HEK293 (cell line): ENCODE results near the gene MAP3K20.
A peak's percentile ranks its signal among the peaks of the same experiment; 100 is the strongest.

Experiments used
- BCL11B ChIP-seq: fragments of 450-650 bp; formaldehyde crosslinking; IDR thresholded peaks from 2 replicates; pipeline ENCODE4 v1.5.1; 2016; ENCODE audit warnings: low read depth, missing biosample characterization, missing genetic modification characterization
- GFI1B ChIP-seq: fragments of 450-650 bp; formaldehyde crosslinking; IDR thresholded peaks from 2 replicates; pipeline ENCODE4 v1.5.1; 2016; ENCODE audit warnings: missing biosample characterization, missing genetic modification characterization
- KLF10 ChIP-seq: fragments of 450-650 bp; IDR thresholded peaks from 2 replicates; pipeline ENCODE4 v1.5.1; 2018; ENCODE audit warnings: missing biosample characterization, mild to moderate bottlenecking, missing genetic modification characterization
- SP2 ChIP-seq: fragments of 450-650 bp; formaldehyde crosslinking; IDR thresholded peaks from 2 replicates; pipeline ENCODE4 v1.5.1; 2016; ENCODE audit warnings: missing biosample characterization, missing genetic modification characterization
- ZBTB17 ChIP-seq: fragments of 450-650 bp; formaldehyde crosslinking; IDR thresholded peaks from 2 replicates; pipeline ENCODE4 v1.5.1; 2016; ENCODE audit warnings: missing biosample characterization, missing genetic modification characterization
- ZBTB48 ChIP-seq: fragments of 450-650 bp; formaldehyde crosslinking; IDR thresholded peaks from 2 replicates; pipeline ENCODE4 v1.5.1; 2016; ENCODE audit warnings: missing biosample characterization, missing genetic modification characterization
- ZNF138 ChIP-seq: fragments of 450-650 bp; formaldehyde crosslinking; IDR thresholded peaks from 2 replicates; pipeline ENCODE4 v1.5.1; 2016; ENCODE audit warnings: missing biosample characterization, missing genetic modification characterization, borderline replicate concordance
- ZNF169 ChIP-seq: fragments of 450-650 bp; formaldehyde crosslinking; IDR thresholded peaks from 2 replicates; pipeline ENCODE4 v1.5.1; 2016; ENCODE audit warnings: missing biosample characterization, missing genetic modification characterization
- ZNF24 ChIP-seq: fragments of 450-650 bp; formaldehyde crosslinking; IDR thresholded peaks from 2 replicates; pipeline ENCODE4 v1.5.1; 2016; ENCODE audit warnings: missing biosample characterization, missing genetic modification characterization
- ZNF37A ChIP-seq: fragments of 450-650 bp; IDR thresholded peaks from 2 replicates; pipeline ENCODE4 v1.5.1; 2018; ENCODE audit warnings: missing biosample characterization, missing genetic modification characterization
- ZNF391 ChIP-seq: fragments of 450-650 bp; formaldehyde crosslinking; IDR thresholded peaks from 2 replicates; pipeline ENCODE4 v1.5.1; 2016; ENCODE audit warnings: low read depth, missing biosample characterization, missing genetic modification characterization, borderline replicate concordance
- ZNF501 ChIP-seq: fragments of 450-650 bp; formaldehyde crosslinking; IDR thresholded peaks from 2 replicates; pipeline ENCODE4 v1.5.1; 2016; ENCODE audit warnings: missing biosample characterization, missing genetic modification characterization
- ZNF510 ChIP-seq: fragments of 450-650 bp; formaldehyde crosslinking; IDR thresholded peaks from 2 replicates; pipeline ENCODE4 v1.5.1; 2018; ENCODE audit warnings: mild to moderate bottlenecking, missing genetic modification characterization, missing biosample characterization; ENCODE audit not compliant: insufficient replicate concordance
- ZNF555 ChIP-seq: fragments of 450-650 bp; formaldehyde crosslinking; conservative IDR thresholded peaks from 2 replicates; pipeline ENCODE4 v1.5.1; 2017; ENCODE audit warnings: missing biosample characterization, mild to moderate bottlenecking, missing genetic modification characterization, inconsistent platforms
- ZNF558 ChIP-seq: fragments of 450-650 bp; formaldehyde crosslinking; IDR thresholded peaks from 2 replicates; pipeline ENCODE4 v1.5.1; 2016; ENCODE audit warnings: missing biosample characterization, missing genetic modification characterization
- ZNF777 ChIP-seq: fragments of 450-650 bp; formaldehyde crosslinking; IDR thresholded peaks from 2 replicates; pipeline ENCODE4 v1.5.1; 2017; ENCODE audit warnings: missing biosample characterization, missing genetic modification characterization, borderline replicate concordance
- ZNF791 ChIP-seq: fragments of 450-650 bp; formaldehyde crosslinking; IDR thresholded peaks from 2 replicates; pipeline ENCODE4 v1.5.1; 2016; ENCODE audit warnings: missing biosample characterization, missing genetic modification characterization
- ZNF843 ChIP-seq: fragments of 450-650 bp; formaldehyde crosslinking; IDR thresholded peaks from 2 replicates; pipeline ENCODE4 v1.5.1; 2016; ENCODE audit warnings: missing biosample characterization, missing genetic modification characterization
- ZSCAN23 ChIP-seq: fragments of 450-650 bp; formaldehyde crosslinking; IDR thresholded peaks from 2 replicates; pipeline ENCODE4 v1.5.1; 2016; ENCODE audit warnings: missing biosample characterization, missing genetic modification characterization
- ZXDB ChIP-seq: fragments of 450-650 bp; formaldehyde crosslinking; IDR thresholded peaks from 2 replicates; pipeline ENCODE4 v1.5.1; 2016; ENCODE audit warnings: missing biosample characterization, missing genetic modification characterization
- TF ChIP-seq, protein P1 (sequence below): fragments of 450-650 bp; formaldehyde crosslinking; IDR thresholded peaks from 2 replicates; pipeline ENCODE4 v1.5.1; 2016; ENCODE audit warnings: missing biosample characterization, missing genetic modification characterization
- TF ChIP-seq, protein P2 (sequence below): fragments of 450-650 bp; formaldehyde crosslinking; optimal IDR thresholded peaks from 2 replicates; pipeline ENCODE3; 2016; ENCODE audit warnings: missing biosample characterization, mild to moderate bottlenecking, missing genetic modification characterization
- TF ChIP-seq, protein P3 (sequence below): fragments of 450-650 bp; formaldehyde crosslinking; IDR thresholded peaks from 2 replicates; pipeline ENCODE4 v1.5.0; 2017; ENCODE audit warnings: missing biosample characterization, missing genetic modification characterization, borderline replicate concordance
- TF ChIP-seq, protein P4 (sequence below): fragments of 450-650 bp; formaldehyde crosslinking; IDR thresholded peaks from 2 replicates; pipeline ENCODE4 v1.5.1; 2017; ENCODE audit warnings: missing biosample characterization, mild to moderate bottlenecking, missing genetic modification characterization, moderate library complexity
- TF ChIP-seq, protein P5 (sequence below): fragments of 450-650 bp; formaldehyde crosslinking; IDR thresholded peaks from 2 replicates; pipeline ENCODE4 v1.5.1; 2016; ENCODE audit warnings: missing biosample characterization, missing genetic modification characterization, low read depth
- TF ChIP-seq, protein P6 (sequence below): fragments of 450-650 bp; formaldehyde crosslinking; IDR thresholded peaks from 2 replicates; pipeline ENCODE4 v1.5.1; 2016; ENCODE audit warnings: missing biosample characterization, missing genetic modification characterization

Gene MAP3K20

DNA sequence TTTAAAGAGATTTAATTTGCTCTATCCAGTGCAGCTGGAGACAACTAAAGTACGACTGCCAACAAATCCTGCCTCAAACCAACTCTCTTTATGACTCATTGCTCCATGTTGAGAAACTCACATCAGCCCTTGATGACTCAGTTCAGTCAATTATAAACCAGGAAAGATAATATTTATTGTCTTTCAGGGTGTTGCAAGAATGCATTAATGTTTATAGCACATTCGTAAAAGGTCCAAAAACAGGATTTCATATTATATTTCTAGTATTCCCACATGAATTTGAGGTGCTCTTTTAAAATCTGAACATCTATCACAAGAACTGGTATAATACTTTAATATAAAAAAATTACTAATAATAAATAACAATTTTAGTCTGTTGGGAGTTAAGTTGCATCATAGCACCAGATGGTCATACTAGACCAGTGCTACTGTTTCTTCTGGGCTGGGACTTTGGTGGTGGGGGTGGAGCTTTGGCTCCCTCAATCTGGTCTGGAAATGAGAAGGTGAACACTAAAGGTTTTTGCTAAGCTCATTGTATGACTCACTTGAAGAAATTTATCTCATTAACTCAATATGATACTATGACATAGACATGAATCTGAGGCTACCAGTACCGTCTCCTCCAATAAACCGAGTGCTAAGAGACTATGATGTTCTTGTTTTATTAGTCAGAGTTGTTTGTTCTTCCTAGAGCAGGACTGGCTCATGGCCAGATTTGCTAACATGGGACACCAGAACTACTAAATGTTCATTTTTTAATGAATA is 26.6 kb upstream of the MAP3K20 start (continued):
- TF ChIP-seq SP2 (tag by site-specific recombination) (no peak), GFI1B (peak; percentile 42; the same call in 1 of the 2 replicates), ZNF558 (tag by site-specific recombination) (0 out of 2 replicates have a peak, but pooled peaks have one; percentile 13), ZNF391 (tag by site-specific recombination) (no peak), ZNF555 (tag by site-specific recombination) (no peak), ZNF791 (tag by site-specific recombination) (no peak), ZSCAN23 (no peak), ZNF169 (tag by site-specific recombination) (no peak), ZNF501 (tag by site-specific recombination) (no peak), ZBTB48 (no peak), ZNF843 (no peak), ZNF777 (no peak), ZNF24 (tag by site-specific recombination) (0 out of 2 replicates have a peak, but pooled peaks have one; percentile 45), ZBTB17 (tag by site-specific recombination) (0 out of 2 replicates have a peak, but pooled peaks have one; percentile 20), KLF10 (tag by site-specific recombination) (peak; percentile 35), ZNF510 (no peak), ZXDB (peak; percentile 42; the same call in 1 of the 2 replicates), BCL11B (no peak), ZNF37A (tag by site-specific recombination) (no peak), ZNF138 (tag by site-specific recombination) (no peak)
- TF ChIP-seq, protein P1, sequence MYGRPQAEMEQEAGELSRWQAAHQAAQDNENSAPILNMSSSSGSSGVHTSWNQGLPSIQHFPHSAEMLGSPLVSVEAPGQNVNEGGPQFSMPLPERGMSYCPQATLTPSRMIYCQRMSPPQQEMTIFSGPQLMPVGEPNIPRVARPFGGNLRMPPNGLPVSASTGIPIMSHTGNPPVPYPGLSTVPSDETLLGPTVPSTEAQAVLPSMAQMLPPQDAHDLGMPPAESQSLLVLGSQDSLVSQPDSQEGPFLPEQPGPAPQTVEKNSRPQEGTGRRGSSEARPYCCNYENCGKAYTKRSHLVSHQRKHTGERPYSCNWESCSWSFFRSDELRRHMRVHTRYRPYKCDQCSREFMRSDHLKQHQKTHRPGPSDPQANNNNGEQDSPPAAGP (tag by site-specific recombination), result peak; percentile 76
- TF ChIP-seq, protein P2, sequence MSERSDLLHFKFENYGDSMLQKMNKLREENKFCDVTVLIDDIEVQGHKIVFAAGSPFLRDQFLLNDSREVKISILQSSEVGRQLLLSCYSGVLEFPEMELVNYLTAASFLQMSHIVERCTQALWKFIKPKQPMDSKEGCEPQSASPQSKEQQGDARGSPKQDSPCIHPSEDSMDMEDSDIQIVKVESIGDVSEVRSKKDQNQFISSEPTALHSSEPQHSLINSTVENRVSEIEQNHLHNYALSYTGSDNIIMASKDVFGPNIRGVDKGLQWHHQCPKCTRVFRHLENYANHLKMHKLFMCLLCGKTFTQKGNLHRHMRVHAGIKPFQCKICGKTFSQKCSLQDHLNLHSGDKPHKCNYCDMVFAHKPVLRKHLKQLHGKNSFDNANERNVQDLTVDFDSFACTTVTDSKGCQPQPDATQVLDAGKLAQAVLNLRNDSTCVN (tag by site-specific recombination), result no peak
- TF ChIP-seq, protein P3, sequence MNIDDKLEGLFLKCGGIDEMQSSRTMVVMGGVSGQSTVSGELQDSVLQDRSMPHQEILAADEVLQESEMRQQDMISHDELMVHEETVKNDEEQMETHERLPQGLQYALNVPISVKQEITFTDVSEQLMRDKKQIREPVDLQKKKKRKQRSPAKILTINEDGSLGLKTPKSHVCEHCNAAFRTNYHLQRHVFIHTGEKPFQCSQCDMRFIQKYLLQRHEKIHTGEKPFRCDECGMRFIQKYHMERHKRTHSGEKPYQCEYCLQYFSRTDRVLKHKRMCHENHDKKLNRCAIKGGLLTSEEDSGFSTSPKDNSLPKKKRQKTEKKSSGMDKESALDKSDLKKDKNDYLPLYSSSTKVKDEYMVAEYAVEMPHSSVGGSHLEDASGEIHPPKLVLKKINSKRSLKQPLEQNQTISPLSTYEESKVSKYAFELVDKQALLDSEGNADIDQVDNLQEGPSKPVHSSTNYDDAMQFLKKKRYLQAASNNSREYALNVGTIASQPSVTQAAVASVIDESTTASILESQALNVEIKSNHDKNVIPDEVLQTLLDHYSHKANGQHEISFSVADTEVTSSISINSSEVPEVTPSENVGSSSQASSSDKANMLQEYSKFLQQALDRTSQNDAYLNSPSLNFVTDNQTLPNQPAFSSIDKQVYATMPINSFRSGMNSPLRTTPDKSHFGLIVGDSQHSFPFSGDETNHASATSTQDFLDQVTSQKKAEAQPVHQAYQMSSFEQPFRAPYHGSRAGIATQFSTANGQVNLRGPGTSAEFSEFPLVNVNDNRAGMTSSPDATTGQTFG (tag by site-specific recombination), result no peak
- TF ChIP-seq, protein P4, sequence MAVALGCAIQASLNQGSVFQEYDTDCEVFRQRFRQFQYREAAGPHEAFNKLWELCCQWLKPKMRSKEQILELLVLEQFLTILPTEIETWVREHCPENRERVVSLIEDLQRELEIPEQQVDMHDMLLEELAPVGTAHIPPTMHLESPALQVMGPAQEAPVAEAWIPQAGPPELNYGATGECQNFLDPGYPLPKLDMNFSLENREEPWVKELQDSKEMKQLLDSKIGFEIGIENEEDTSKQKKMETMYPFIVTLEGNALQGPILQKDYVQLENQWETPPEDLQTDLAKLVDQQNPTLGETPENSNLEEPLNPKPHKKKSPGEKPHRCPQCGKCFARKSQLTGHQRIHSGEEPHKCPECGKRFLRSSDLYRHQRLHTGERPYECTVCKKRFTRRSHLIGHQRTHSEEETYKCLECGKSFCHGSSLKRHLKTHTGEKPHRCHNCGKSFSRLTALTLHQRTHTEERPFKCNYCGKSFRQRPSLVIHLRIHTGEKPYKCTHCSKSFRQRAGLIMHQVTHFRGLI (tag by site-specific recombination), result peak; percentile 36; the same call in 1 of the 2 replicates
- TF ChIP-seq, protein P5, sequence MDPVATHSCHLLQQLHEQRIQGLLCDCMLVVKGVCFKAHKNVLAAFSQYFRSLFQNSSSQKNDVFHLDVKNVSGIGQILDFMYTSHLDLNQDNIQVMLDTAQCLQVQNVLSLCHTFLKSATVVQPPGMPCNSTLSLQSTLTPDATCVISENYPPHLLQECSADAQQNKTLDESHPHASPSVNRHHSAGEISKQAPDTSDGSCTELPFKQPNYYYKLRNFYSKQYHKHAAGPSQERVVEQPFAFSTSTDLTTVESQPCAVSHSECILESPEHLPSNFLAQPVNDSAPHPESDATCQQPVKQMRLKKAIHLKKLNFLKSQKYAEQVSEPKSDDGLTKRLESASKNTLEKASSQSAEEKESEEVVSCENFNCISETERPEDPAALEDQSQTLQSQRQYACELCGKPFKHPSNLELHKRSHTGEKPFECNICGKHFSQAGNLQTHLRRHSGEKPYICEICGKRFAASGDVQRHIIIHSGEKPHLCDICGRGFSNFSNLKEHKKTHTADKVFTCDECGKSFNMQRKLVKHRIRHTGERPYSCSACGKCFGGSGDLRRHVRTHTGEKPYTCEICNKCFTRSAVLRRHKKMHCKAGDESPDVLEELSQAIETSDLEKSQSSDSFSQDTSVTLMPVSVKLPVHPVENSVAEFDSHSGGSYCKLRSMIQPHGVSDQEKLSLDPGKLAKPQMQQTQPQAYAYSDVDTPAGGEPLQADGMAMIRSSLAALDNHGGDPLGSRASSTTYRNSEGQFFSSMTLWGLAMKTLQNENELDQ (tag by site-specific recombination), result no peak
- TF ChIP-seq, protein P6, sequence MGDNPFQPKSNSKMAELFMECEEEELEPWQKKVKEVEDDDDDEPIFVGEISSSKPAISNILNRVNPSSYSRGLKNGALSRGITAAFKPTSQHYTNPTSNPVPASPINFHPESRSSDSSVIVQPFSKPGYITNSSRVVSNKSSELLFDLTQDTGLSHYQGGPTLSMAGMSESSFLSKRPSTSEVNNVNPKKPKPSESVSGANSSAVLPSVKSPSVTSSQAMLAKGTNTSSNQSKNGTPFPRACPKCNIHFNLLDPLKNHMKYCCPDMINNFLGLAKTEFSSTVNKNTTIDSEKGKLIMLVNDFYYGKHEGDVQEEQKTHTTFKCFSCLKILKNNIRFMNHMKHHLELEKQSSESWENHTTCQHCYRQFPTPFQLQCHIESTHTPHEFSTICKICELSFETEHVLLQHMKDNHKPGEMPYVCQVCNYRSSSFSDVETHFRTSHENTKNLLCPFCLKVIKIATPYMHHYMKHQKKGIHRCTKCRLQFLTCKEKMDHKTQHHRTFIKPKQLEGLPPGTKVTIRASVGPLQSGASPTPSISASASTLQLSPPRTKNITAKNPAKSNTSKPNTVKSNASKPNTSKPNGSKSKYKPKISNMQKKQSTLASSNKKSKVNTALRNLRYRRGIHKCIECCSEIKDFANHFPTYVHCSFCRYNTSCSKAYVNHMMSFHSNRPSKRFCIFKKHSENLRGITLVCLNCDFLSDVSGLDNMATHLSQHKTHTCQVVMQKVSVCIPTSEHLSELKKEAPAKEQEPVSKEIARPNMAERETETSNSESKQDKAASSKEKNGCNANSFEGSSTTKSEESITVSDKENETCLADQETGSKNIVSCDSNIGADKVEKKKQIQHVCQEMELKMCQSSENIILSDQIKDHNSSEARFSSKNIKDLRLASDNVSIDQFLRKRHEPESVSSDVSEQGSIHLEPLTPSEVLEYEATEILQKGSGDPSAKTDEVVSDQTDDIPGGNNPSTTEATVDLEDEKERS (tag by site-specific recombination), result no peak
